A673 (cell line): ENCODE data around the gene LIN7B. TPM values are rescaled to one million over a fixed set of nuclear protein-coding genes. Genes with fewer than 3 reads are reported as not detected.

Experiments
- BruUV-seq: library from RNA; stranded (reverse); fragments of 400-500 nt; replicated peaks from 2 replicates; lab custom pipeline; 2021; lab: Mats Ljungman, UMichigan
- CTCF ChIA-PET: fragments of 300-600 bp; sonication (Branson Sonifier 250); formaldehyde crosslinking; loops from one replicate; lab custom pipeline; 2022; ENCODE audit warnings: antibody characterized with exemption; lab: Charles Lee
- POLR2A ChIA-PET: fragments of 300-600 bp; sonication (Branson Sonifier 250); formaldehyde crosslinking; loops from one replicate; lab custom pipeline; 2022; ENCODE audit warnings: antibody characterized with exemption; ENCODE audit not compliant: low non-redundant PET; lab: Charles Lee
- DNase-seq: peaks from one replicate; pipeline ENCODE4 v3.0.0-alpha.2; 2015; ENCODE audit warnings: low spot score
- H3K27ac ChIP-seq: fragments of 200-600 bp; sonication (generic); 2 replicates; pipeline ENCODE4 v1.5.1; 2016; ENCODE audit warnings: mixed run types, low read depth, mild to moderate bottlenecking, mixed read lengths, antibody characterized with exemption, low read length; ENCODE audit not compliant: poor library complexity, severe bottlenecking
- H3K27me3 ChIP-seq: fragments of 200-600 bp; sonication (generic); replicated peaks from 2 replicates; pipeline ENCODE4 v1.6.1; 2017; ENCODE audit warnings: mixed run types, low read depth, mild to moderate bottlenecking, mixed read lengths, antibody characterized with exemption, low read length; ENCODE audit not compliant: insufficient read depth, poor library complexity
- H3K36me3 ChIP-seq: fragments of 200-600 bp; sonication (generic); 2 replicates; pipeline ENCODE4 v1.6.1; 2016; ENCODE audit warnings: mixed run types, mild to moderate bottlenecking, mixed read lengths, antibody characterized with exemption, low read length; ENCODE audit not compliant: insufficient read depth, poor library complexity, severe bottlenecking
- H3K4me1 ChIP-seq: fragments of 200-600 bp; sonication (generic); 2 replicates; pipeline ENCODE4 v1.6.1; 2017; ENCODE audit warnings: mixed run types, mild to moderate bottlenecking, mixed read lengths, antibody characterized with exemption, low read length; ENCODE audit not compliant: insufficient read depth, poor library complexity, severe bottlenecking
- H3K4me3 ChIP-seq: fragments of 200-600 bp; sonication (generic); 2 replicates; pipeline ENCODE4 v1.5.1; 2016; ENCODE audit warnings: low read depth, mixed run types, mild to moderate bottlenecking, mixed read lengths, low read length; ENCODE audit not compliant: poor library complexity, severe bottlenecking
- H3K9me3 ChIP-seq: fragments of 200-600 bp; sonication (generic); 2 replicates; pipeline ENCODE4 v1.6.1; 2016; ENCODE audit warnings: mixed run types, low read depth, mild to moderate bottlenecking, mixed read lengths, antibody characterized with exemption, low read length; ENCODE audit not compliant: poor library complexity, severe bottlenecking
- EZH2 ChIP-seq: fragments of 200-600 bp; sonication (generic); IDR thresholded peaks from 2 replicates; pipeline ENCODE4 v1.6.1; 2017; ENCODE audit warnings: borderline replicate concordance, low read depth, mild to moderate bottlenecking, mixed read lengths, antibody characterized with exemption, low read length; ENCODE audit not compliant: poor library complexity, severe bottlenecking
- intact Hi-C: fragments of 100-400 bp; cut with micrococcal nuclease; formaldehyde crosslinking; loops from one replicate; pipeline ENCODE4 v1.10.0; 2022; ENCODE audit not compliant: unreplicated experiment
- total RNA-seq: library from RNA; stranded (reverse); gene quantifications from 2 replicates; pipeline ENCODE4 v1.2.3, GENCODE V29; 2021
- TF ChIP-seq, protein P1 (sequence below): fragments of 300-800, 200-600 bp; sonication (generic); conservative IDR thresholded peaks from 2 replicates; pipeline ENCODE4 v1.5.1; 2017; ENCODE audit warnings: low read depth, mild to moderate bottlenecking, antibody characterized with exemption, low read length, moderate library complexity, mixed read lengths

LIN7B gene
- total RNA-seq, 1 experiment from 2014 or later, result 19.9 TPM

DNA sequence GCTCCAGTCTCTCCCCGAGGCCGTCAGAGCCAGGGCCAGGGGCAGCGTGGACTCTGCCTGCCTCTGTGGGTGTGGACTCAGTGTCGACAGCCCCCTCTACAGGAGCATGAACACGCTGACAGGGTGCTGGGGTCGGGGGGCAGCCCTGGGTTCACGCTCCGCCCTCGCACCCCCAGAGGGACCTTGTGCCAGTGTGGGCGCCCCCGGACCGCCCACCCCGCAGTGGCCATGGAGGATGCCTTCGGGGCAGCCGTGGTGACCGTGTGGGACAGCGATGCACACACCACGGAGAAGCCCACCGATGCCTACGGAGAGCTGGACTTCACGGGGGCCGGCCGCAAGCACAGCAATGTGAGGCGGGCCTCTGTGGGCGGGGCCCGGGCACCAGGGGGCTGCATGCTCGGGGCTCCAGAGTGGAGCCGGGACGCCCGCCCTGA is 51.7 kb downstream of the LIN7B start:
- DNase-seq, result no peak
- no peak overlapping the region for H3K27ac ChIP-seq
- TF ChIP-seq, protein P1, sequence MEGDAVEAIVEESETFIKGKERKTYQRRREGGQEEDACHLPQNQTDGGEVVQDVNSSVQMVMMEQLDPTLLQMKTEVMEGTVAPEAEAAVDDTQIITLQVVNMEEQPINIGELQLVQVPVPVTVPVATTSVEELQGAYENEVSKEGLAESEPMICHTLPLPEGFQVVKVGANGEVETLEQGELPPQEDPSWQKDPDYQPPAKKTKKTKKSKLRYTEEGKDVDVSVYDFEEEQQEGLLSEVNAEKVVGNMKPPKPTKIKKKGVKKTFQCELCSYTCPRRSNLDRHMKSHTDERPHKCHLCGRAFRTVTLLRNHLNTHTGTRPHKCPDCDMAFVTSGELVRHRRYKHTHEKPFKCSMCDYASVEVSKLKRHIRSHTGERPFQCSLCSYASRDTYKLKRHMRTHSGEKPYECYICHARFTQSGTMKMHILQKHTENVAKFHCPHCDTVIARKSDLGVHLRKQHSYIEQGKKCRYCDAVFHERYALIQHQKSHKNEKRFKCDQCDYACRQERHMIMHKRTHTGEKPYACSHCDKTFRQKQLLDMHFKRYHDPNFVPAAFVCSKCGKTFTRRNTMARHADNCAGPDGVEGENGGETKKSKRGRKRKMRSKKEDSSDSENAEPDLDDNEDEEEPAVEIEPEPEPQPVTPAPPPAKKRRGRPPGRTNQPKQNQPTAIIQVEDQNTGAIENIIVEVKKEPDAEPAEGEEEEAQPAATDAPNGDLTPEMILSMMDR, result no peak
- no peak for TF ChIP-seq EZH2
- H3K4me1 ChIP-seq, result no peaks in the 10 kb centered on the region
- peaks cover 4% of the 10 kb centered on the region for H3K36me3 ChIP-seq
- ChIA-PET CTCF (no interaction called here), POLR2A (no interaction called here)
- H3K27me3 ChIP-seq, result no peaks in the 10 kb centered on the region
- no peak overlapping the region for H3K4me3 ChIP-seq
- no TSS peak for BruUV-seq
- no peaks in the 10 kb centered on the region for H3K9me3 ChIP-seq
- intact Hi-C loops, result no loop called here

DNA sequence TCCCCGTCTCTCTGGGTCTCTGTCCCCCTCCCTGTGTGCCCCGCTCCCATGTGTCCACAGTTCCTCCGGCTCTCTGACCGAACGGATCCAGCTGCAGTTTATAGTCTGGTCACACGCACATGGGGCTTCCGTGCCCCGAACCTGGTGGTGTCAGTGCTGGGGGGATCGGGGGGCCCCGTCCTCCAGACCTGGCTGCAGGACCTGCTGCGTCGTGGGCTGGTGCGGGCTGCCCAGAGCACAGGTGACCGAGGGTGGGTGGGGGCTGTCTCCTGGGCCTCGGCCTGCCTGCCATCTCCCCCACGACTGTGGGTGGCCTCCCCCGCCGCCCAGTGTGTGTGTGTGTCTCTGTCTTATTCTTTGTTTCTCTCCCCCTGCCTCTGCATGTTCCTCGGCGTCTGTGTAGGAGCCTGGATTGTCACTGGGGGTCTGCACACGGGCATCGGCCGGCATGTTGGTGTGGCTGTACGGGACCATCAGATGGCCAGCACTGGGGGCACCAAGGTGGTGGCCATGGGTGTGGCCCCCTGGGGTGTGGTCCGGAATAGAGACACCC is 53.8 kb downstream of the LIN7B start:
- TF ChIP-seq, protein P1, result no peak
- no peaks in the 10 kb centered on the region for H3K27me3 ChIP-seq
- intact Hi-C loops, result no loop called here
- no peaks in the 10 kb centered on the region for H3K9me3 ChIP-seq
- H3K4me3 ChIP-seq, result no peak overlapping the region
- DNase-seq, result no peak
- H3K36me3 ChIP-seq, result peaks cover 13% of the 10 kb centered on the region
- ChIA-PET POLR2A (no interaction called here), CTCF (no interaction called here)
- H3K27ac ChIP-seq, result no peak overlapping the region
- no TSS peak for BruUV-seq
- no peaks in the 10 kb centered on the region for H3K4me1 ChIP-seq

Other genes starting within 250 kb of the LIN7B start
- gene PLEKHA4, start 245.8 kb upstream of the LIN7B start, total RNA-seq, result 20.7 and 24.1 TPM in 2 replicates
- 27.6 and 41.2 TPM in 2 replicates for gene PPP1R15A, start 241.9 kb upstream of the LIN7B start, total RNA-seq
- not detected in 2 replicates for gene TULP2, start 215.6 kb upstream of the LIN7B start, total RNA-seq
- gene NUCB1, start 214.1 kb upstream of the LIN7B start, total RNA-seq, result 86.7 and 109 TPM in 2 replicates
- not detected in 2 replicates for gene DHDH, start 180.7 kb upstream of the LIN7B start, total RNA-seq
- gene BAX, start 159.5 kb upstream of the LIN7B start, total RNA-seq, result 103 and 112 TPM in 2 replicates
- 1,330 and 1,983 TPM in 2 replicates for gene FTL, start 149.1 kb upstream of the LIN7B start, total RNA-seq
- 54.6 and 57.0 TPM in 2 replicates for gene GYS1, start 121.1 kb upstream of the LIN7B start, total RNA-seq
- gene RUVBL2, start 120.5 kb upstream of the LIN7B start, total RNA-seq, result 227 and 241 TPM in 2 replicates
- gene LHB, start 97.3 kb upstream of the LIN7B start, total RNA-seq, result not detected in 2 replicates
- gene CGB3, start 90.0 kb upstream of the LIN7B start, total RNA-seq, result not detected in 2 replicates
- not detected in 2 replicates for gene CGB2, start 82.5 kb upstream of the LIN7B start, total RNA-seq
- not detected in 2 replicates for gene CGB1, start 77.5 kb upstream of the LIN7B start, total RNA-seq
- not detected in 2 replicates for gene CGB5, start 70.5 kb upstream of the LIN7B start, total RNA-seq
- gene CGB8, start 65.3 kb upstream of the LIN7B start, total RNA-seq, result not detected in 2 replicates
- gene CGB7, start 56.6 kb upstream of the LIN7B start, total RNA-seq, result not detected in 2 replicates
- not detected in 2 replicates for gene NTF4, start 49.6 kb upstream of the LIN7B start, total RNA-seq
- gene KCNA7, start 41.7 kb upstream of the LIN7B start, total RNA-seq, result not detected in 2 replicates
- 291 and 295 TPM in 2 replicates for gene SNRNP70, start 28.9 kb upstream of the LIN7B start, total RNA-seq
- gene C19orf73, start 4.8 kb downstream of the LIN7B start, total RNA-seq, result 1.7 and 2.6 TPM in 2 replicates
- gene PPFIA3, start 5.2 kb downstream of the LIN7B start, total RNA-seq, result 33.1 and 33.6 TPM in 2 replicates
- gene HRC, start 41.0 kb downstream of the LIN7B start, total RNA-seq, result not detected in 2 replicates
- gene TRPM4, start 43.4 kb downstream of the LIN7B start, total RNA-seq, result 107 and 116 TPM in 2 replicates
- gene SLC6A16, start 210.8 kb downstream of the LIN7B start, total RNA-seq, result 3.7 and 4.4 TPM in 2 replicates
- not detected in 2 replicates for gene CD37, start 221.0 kb downstream of the LIN7B start, total RNA-seq
- 121 and 125 TPM in 2 replicates for gene TEAD2, start 248.0 kb downstream of the LIN7B start, total RNA-seq
- 1.2 and 1.6 TPM in 2 replicates for gene DKKL1, start 249.5 kb downstream of the LIN7B start, total RNA-seq